NCI-H82 treated with DMSO at 0.1 percent for 48 hours (cell line): Measurements from ENCODE around the gene TMEM140.
"Not testable (repeated sequence)": the region's sequence is repeated elsewhere in the genome, so short reads cannot be mapped to it uniquely, and the experiment has no call there.

ENCODE experiments used
- DNase-seq: peaks from one replicate; lab custom pipeline; 2025; ENCODE audit not compliant: unreplicated experiment; lab: John Stamatoyannopoulos, UW

TMEM140 gene

DNA sequence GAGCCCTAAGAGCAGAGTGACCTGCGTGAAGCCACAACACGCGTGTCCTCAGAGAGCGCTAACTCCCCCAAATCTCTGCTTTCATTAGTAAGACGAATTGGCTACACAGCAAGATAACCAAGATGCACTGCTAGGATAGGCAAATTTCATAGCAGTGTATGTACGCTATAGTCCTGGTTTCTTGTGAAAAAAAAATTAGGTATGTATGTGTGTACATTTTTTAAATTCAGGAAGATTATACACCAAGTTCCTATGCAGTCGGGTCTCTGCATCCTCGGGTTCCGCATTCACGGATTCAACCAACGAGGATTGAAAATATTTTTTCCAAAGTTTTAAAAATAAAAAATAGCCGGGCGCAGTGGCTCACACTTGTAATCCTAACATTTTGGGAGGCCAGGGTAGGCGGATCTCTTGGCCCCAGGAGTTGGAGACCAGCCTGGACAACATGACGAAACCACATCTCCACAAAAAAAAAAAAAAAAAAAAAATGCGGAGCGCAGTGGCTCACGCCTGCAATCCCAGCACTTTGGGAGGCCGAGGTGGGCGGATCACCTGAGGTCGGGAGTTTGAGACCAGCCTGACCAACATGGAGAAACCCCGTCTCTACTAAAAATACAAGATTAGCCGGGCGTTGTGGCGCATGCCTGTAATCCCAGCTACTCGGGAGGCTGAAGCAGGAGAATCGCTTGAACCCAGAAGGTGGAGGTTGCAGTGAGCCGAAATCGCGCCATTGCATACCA lies 64.2 kb downstream of the TMEM140 start:
- DNase-seq = not testable (repeated sequence)

DNA sequence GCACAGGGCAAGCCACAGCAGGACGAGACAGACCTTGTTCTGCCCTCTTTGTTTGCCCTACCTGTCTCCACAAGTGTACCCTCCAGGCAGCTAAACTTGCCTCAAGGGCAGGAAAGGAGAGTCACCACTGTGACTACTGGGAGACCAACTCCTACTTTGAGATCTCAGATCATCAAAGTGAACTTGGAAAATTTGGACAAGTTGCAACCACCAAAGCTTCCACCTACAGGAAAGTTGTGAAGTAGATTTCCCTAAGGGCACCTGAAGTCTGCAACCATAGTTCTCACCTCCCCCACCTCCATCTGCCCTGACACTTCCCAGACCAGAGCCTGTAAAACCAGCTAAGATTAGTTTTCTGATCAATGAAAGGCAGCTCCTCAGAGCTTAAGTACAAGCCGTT lies 66.0 kb downstream of the TMEM140 start:
- DNase-seq = no peak

DNA sequence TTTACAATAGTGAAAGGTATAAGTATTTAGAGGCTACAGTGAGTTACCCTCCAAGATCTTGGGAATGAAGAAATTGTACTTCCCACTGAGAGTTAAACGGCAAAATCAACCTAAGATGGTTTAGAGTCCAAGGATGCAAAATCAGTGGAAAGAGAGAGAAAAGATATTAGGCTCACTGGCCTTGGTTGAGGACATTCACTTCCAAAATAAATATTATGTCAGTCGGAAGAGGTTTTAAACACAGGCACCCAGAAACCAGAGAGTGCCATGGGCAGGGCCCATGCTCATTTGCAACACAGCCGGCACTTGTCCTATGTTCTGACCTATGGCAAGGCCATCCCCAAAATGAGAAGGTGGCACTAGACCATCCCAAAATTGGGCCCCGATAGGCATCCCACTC lies 67.3 kb downstream of the TMEM140 start:
- no peak for DNase-seq

DNA sequence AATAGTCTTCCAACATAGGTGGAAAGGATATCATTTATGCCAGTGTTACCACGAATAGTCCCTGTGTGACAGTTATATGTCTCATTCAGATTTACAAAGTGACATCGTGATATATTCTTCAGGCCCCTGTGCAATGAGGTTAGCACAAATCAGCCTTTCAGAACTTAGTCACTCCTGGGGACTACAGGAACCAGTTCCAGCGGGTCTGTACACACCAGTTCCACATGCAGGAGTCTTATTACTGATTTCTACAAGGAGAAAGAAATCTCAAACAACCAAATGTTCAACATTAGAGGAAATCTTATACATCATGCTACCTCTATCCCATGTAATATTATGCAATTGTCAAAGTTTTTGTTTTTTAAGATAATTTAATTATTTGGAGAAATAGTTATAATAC lies 67.8 kb downstream of the TMEM140 start:
- no peak for DNase-seq
